ENCODE results near the gene TPSB2. TPM values are rescaled to one million over a fixed set of nuclear protein-coding genes. Genes with fewer than 3 reads are reported as not detected.

The TPSB2 gene
- polyA plus RNA-seq, 3 donors: 0.19 to 0.22 TPM; not detected in 1

DNA sequence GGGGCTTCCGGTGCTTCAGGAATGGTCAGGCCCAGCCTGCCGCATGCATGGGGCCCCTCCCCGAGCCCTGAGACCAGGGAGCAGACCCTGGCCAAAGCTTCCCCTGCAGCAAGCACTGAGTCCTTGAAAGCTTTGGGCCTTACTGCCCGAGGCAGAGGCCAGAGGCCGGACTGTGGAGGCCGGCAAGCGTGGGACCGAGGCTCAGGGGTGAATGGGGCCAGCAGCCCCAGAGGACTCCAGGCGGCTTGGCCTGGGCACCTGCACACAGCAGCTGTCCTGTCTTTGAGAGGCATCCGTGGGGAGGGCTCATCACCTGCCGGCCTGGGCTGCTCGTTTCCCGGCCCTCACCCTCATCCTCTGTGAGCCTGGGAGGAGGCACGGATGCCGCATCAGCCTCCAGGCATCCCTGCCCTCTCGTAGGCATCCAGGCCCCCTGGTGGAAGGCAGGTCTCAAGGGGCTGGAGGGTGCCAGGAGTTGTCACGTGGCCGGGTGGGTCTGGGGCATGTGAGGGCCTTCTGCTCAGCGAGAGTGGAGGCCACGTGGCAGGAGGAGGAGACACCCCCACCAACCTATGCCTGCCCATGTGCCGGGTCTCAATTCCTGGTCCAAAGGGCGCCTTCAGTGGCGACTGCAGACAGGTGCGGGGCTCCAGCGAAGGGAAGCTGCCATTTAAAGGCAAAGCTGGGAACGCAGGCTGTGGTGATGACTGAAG is 45.7 kb downstream of the TPSB2 start:
- no peak for DNase-seq

DNA sequence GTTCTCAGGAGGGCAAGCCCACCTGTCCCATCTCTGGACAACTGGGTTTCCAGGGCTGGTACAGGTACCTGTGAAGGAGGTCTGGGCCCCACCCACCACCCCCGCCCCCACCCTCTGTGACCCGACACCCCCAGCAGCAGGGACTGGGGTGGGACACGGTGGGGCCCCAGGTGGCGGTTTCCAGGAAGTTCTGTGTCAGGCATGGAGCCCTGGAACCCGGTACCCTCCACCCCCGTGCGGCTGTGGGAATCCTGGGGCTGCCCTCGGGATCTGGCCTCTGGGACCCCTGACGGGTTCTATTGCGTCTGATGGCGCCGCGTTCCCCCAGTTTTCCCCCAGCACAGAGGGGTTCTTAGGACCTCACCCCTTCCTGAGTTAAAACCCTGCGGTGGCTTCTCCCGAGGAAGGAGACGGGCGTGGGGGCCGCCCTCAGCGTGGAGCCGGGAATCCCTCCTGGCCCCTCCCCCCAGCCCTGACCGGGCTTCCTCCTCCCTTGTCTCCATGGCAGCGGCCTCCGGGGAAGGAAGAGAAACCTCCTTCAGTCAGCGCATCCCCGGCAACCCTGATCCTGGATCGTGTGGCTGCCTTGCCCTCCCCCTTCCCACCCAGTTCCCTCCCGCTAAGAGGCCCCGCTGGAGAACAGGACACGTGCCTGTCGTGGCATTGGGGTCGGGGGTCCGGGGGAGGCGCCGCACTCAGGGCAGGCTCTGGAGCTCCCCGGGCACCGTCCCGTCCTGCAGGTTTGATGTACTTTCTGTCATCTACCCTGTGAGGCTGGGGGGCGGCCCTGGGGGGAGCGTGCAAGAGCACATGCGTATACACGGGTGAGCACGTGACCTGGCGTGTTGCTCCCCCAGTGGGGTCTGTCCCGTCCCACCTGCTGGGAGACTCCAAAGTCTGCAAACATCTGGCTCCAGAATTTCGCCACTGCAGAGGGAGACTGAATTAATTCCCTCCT is 46.8 kb downstream of the TPSB2 start:
- peak; percentile 82 for DNase-seq

DNA sequence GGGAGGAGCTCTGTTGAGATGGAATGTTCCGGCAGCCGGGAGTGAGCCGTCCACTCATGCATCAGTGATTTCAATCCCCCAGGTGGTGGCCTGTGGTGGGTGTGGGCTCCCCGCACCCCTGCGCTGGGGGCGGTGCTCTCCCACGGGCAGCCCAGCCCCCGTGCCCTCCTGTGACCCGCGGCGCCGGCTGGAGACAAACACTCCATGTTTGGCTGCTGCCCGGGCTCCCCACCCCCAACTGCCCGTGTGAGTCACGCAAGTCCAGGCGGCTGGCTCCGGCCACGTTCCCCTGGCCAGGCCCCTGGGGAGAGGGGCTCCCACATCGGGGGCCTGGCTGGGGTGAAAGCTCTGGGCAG is 47.7 kb downstream of the TPSB2 start:
- DNase-seq: peak; percentile 89

GRCh38 chr16:1181404-1182315 is 48.3 kb downstream of the TPSB2 start:
- no peak for DNase-seq

GRCh38 chr16:1180549-1181403 is 49.2 kb downstream of the TPSB2 start:
- DNase-seq: no peak

Other genes starting within 250 kb of the TPSB2 start
- gene SOX8, start 248.4 kb downstream of the TPSB2 start, polyA plus RNA-seq (ENCODE audit: insufficient read length in 3 of 3): 1 to 10 TPM; 3.3 to 5.1 (median 3.5) TPM
- under 1 TPM; 0.16 to 0.43 (median 0.17) TPM for gene SSTR5, start 157.4 kb downstream of the TPSB2 start, polyA plus RNA-seq (ENCODE audit: insufficient read length in 3 of 3)
- under 1 TPM in 1 of 3 donors, not detected in 2; 0.06 TPM for gene C1QTNF8, start 133.9 kb downstream of the TPSB2 start, polyA plus RNA-seq (ENCODE audit: insufficient read length in 3 of 3)
- gene CACNA1H, start 77.1 kb downstream of the TPSB2 start, polyA plus RNA-seq (ENCODE audit: insufficient read length in 3 of 3): 10 to 100 TPM; 27.6 to 32.8 (median 28.7) TPM
- gene TPSG1, start 4.9 kb downstream of the TPSB2 start, polyA plus RNA-seq (ENCODE audit: insufficient read length in 3 of 3): 1 to 10 TPM in 2 of 3 donors, under 1 TPM in 1; 0.93 to 2.3 (median 1.1) TPM
- under 1 TPM in 1 of 3 donors, not detected in 2; 0.38 TPM for gene TPSAB1, start 10.5 kb upstream of the TPSB2 start, polyA plus RNA-seq (ENCODE audit: insufficient read length in 3 of 3)
- under 1 TPM in 1 of 3 donors, not detected in 2; 0.32 TPM for gene TPSD1, start 25.9 kb upstream of the TPSB2 start, polyA plus RNA-seq (ENCODE audit: insufficient read length in 3 of 3)
- 100 to 1,000 TPM; 147 to 171 (median 165) TPM for gene UBE2I, start 79.5 kb upstream of the TPSB2 start, polyA plus RNA-seq (ENCODE audit: insufficient read length in 3 of 3)
- 1 to 10 TPM; 5.9 to 7.8 (median 7.0) TPM for gene BAIAP3, start 103.5 kb upstream of the TPSB2 start, polyA plus RNA-seq (ENCODE audit: insufficient read length in 3 of 3)
- 10 to 100 TPM; 49.9 to 66.4 (median 61.6) TPM for gene TSR3, start 121.7 kb upstream of the TPSB2 start, polyA plus RNA-seq (ENCODE audit: insufficient read length in 3 of 3)
- gene GNPTG, start 121.7 kb upstream of the TPSB2 start, polyA plus RNA-seq (ENCODE audit: insufficient read length in 3 of 3): 10 to 100 TPM; 68.7 to 72.9 (median 72.4) TPM
- gene UNKL, start 184.5 kb upstream of the TPSB2 start, polyA plus RNA-seq (ENCODE audit: insufficient read length in 3 of 3): 10 to 100 TPM; 15.5 to 24.9 (median 24.1) TPM
- gene UQCC4, start 190.6 kb upstream of the TPSB2 start, polyA plus RNA-seq (ENCODE audit: insufficient read length in 3 of 3): 10 to 100 TPM; 12.9 to 17.7 (median 14.6) TPM
- under 1 TPM in 2 of 3 donors, not detected in 1; 0.21 to 0.25 TPM for gene PERCC1, start 200.9 kb upstream of the TPSB2 start, polyA plus RNA-seq (ENCODE audit: insufficient read length in 3 of 3)
- gene CCDC154, start 214.4 kb upstream of the TPSB2 start, polyA plus RNA-seq (ENCODE audit: insufficient read length in 3 of 3): 1 to 10 TPM; 2.3 to 4.4 (median 3.9) TPM
- 10 to 100 TPM; 53.4 to 61.1 (median 59.1) TPM for gene CLCN7, start 244.8 kb upstream of the TPSB2 start, polyA plus RNA-seq (ENCODE audit: insufficient read length in 3 of 3)

Data from renal pelvis (tissue), 4 donors.